ENCODE results near the gene CDT1. TPM values are rescaled to one million over a fixed set of nuclear protein-coding genes. Genes with fewer than 3 reads are reported as not detected.

Gene CDT1
- total RNA-seq, 1 experiment from 2014 or later: 154 TPM

DNA sequence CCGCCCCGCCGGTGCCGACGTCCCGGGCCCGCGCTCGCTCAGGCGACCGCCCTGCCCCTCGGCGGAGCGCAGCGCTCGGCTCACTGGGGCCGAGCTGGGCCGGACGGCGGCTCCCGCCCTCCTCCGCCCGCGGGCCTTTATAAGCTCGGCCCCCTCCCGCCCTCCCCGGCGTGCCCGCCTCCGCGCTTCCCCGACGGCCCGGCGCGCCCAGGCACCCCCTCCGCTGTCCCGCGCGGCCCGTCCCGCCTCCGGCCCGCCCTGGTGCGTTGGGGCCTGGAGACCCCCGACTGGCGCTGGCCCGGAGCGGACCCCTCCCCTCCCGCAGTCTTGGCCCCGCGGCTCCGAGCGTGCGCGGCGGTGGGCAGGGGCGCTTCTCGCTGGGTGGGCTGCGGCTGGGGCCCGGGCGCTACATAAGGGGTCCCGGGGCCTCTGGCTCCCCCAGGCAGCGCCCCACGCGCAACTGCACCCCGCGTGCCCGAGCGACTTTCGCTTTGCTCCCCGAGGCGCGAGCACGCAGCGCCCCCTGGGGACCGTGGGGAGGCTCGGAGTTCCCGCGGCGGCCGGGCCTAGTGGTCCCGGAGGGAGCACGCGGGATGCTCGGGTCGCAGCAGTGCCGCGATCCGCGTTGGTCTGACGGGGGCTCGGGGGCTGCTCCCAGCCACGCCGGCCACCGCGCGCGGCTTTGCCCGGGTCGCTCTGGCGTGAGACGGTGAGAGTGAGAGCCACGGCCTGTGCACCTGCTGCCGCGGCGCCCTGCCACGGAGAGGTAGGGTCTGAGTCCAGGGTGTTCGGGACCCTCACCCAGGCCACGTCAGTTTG, 18.3 kb upstream of the CDT1 start, which contains the start of gene PIEZO1 (continued):
- TF ChIP-seq, protein P1, sequence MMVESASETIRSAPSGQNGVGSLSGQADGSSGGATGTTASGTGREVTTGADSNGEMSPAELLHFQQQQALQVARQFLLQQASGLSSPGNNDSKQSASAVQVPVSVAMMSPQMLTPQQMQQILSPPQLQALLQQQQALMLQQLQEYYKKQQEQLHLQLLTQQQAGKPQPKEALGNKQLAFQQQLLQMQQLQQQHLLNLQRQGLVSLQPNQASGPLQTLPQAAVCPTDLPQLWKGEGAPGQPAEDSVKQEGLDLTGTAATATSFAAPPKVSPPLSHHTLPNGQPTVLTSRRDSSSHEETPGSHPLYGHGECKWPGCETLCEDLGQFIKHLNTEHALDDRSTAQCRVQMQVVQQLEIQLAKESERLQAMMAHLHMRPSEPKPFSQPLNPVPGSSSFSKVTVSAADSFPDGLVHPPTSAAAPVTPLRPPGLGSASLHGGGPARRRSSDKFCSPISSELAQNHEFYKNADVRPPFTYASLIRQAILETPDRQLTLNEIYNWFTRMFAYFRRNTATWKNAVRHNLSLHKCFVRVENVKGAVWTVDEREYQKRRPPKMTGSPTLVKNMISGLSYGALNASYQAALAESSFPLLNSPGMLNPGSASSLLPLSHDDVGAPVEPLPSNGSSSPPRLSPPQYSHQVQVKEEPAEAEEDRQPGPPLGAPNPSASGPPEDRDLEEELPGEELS (CRISPR knock-in tag; IDR thresholded peaks at IDR 0.05): 0 out of 2 replicates have a peak, but pooled peaks have one; percentile 51
- TF ChIP-seq JAZF1 (CRISPR knock-in tag; IDR thresholded peaks at IDR 0.05): no peak
- no peak; the same call in 1 of the 2 replicates for TF ChIP-seq CBFB (CRISPR knock-in tag; IDR thresholded peaks at IDR 0.05; ENCODE audit: low read depth)
- TF ChIP-seq MXD4 (CRISPR knock-in tag; IDR thresholded peaks at IDR 0.05; ENCODE audit: borderline replicate concordance): no peak
- no peak for TF ChIP-seq SOX15 (CRISPR knock-in tag; IDR thresholded peaks at IDR 0.05)
- TF ChIP-seq, protein P2, sequence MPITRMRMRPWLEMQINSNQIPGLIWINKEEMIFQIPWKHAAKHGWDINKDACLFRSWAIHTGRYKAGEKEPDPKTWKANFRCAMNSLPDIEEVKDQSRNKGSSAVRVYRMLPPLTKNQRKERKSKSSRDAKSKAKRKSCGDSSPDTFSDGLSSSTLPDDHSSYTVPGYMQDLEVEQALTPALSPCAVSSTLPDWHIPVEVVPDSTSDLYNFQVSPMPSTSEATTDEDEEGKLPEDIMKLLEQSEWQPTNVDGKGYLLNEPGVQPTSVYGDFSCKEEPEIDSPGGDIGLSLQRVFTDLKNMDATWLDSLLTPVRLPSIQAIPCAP (CRISPR knock-in tag; IDR thresholded peaks at IDR 0.05): 0 out of 2 replicates have a peak, but pooled peaks have one; percentile 40
- TF ChIP-seq ETV6 (CRISPR knock-in tag; IDR thresholded peaks at IDR 0.05): peak; percentile 33; the same call in 1 of the 2 replicates
- TF ChIP-seq, protein P3, sequence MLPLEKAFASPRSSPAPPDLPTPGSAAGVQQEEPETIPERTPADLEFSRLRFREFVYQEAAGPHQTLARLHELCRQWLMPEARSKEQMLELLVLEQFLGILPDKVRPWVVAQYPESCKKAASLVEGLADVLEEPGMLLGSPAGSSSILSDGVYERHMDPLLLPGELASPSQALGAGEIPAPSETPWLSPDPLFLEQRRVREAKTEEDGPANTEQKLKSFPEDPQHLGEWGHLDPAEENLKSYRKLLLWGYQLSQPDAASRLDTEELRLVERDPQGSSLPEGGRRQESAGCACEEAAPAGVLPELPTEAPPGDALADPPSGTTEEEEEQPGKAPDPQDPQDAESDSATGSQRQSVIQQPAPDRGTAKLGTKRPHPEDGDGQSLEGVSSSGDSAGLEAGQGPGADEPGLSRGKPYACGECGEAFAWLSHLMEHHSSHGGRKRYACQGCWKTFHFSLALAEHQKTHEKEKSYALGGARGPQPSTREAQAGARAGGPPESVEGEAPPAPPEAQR (CRISPR knock-in tag; IDR thresholded peaks at IDR 0.05): no peak
- TF ChIP-seq ZNF423 (CRISPR knock-in tag; IDR thresholded peaks at IDR 0.05): peak; percentile 63
- TF ChIP-seq ZNF138 (CRISPR knock-in tag; conservative IDR thresholded peaks at IDR 0.05): no peak
- no peak for TF ChIP-seq EMX1 (CRISPR knock-in tag; IDR thresholded peaks at IDR 0.05)
- TF ChIP-seq, protein P4, sequence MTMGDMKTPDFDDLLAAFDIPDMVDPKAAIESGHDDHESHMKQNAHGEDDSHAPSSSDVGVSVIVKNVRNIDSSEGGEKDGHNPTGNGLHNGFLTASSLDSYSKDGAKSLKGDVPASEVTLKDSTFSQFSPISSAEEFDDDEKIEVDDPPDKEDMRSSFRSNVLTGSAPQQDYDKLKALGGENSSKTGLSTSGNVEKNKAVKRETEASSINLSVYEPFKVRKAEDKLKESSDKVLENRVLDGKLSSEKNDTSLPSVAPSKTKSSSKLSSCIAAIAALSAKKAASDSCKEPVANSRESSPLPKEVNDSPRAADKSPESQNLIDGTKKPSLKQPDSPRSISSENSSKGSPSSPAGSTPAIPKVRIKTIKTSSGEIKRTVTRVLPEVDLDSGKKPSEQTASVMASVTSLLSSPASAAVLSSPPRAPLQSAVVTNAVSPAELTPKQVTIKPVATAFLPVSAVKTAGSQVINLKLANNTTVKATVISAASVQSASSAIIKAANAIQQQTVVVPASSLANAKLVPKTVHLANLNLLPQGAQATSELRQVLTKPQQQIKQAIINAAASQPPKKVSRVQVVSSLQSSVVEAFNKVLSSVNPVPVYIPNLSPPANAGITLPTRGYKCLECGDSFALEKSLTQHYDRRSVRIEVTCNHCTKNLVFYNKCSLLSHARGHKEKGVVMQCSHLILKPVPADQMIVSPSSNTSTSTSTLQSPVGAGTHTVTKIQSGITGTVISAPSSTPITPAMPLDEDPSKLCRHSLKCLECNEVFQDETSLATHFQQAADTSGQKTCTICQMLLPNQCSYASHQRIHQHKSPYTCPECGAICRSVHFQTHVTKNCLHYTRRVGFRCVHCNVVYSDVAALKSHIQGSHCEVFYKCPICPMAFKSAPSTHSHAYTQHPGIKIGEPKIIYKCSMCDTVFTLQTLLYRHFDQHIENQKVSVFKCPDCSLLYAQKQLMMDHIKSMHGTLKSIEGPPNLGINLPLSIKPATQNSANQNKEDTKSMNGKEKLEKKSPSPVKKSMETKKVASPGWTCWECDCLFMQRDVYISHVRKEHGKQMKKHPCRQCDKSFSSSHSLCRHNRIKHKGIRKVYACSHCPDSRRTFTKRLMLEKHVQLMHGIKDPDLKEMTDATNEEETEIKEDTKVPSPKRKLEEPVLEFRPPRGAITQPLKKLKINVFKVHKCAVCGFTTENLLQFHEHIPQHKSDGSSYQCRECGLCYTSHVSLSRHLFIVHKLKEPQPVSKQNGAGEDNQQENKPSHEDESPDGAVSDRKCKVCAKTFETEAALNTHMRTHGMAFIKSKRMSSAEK (CRISPR knock-in tag; IDR thresholded peaks at IDR 0.05; ENCODE audit: borderline replicate concordance): no peak
- TF ChIP-seq, protein P5, sequence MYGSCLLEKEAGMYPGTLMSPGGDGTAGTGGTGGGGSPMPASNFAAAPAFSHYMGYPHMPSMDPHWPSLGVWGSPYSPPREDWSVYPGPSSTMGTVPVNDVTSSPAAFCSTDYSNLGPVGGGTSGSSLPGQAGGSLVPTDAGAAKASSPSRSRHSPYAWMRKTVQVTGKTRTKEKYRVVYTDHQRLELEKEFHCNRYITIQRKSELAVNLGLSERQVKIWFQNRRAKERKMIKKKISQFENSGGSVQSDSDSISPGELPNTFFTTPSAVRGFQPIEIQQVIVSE (CRISPR knock-in tag; IDR thresholded peaks at IDR 0.05; ENCODE audit: borderline replicate concordance): no peak
- no peak for TF ChIP-seq TP53 (CRISPR knock-in tag; IDR thresholded peaks at IDR 0.05)
- TF ChIP-seq GTF2I (CRISPR knock-in tag; conservative IDR thresholded peaks at IDR 0.05): no peak
- TF ChIP-seq, protein P6, sequence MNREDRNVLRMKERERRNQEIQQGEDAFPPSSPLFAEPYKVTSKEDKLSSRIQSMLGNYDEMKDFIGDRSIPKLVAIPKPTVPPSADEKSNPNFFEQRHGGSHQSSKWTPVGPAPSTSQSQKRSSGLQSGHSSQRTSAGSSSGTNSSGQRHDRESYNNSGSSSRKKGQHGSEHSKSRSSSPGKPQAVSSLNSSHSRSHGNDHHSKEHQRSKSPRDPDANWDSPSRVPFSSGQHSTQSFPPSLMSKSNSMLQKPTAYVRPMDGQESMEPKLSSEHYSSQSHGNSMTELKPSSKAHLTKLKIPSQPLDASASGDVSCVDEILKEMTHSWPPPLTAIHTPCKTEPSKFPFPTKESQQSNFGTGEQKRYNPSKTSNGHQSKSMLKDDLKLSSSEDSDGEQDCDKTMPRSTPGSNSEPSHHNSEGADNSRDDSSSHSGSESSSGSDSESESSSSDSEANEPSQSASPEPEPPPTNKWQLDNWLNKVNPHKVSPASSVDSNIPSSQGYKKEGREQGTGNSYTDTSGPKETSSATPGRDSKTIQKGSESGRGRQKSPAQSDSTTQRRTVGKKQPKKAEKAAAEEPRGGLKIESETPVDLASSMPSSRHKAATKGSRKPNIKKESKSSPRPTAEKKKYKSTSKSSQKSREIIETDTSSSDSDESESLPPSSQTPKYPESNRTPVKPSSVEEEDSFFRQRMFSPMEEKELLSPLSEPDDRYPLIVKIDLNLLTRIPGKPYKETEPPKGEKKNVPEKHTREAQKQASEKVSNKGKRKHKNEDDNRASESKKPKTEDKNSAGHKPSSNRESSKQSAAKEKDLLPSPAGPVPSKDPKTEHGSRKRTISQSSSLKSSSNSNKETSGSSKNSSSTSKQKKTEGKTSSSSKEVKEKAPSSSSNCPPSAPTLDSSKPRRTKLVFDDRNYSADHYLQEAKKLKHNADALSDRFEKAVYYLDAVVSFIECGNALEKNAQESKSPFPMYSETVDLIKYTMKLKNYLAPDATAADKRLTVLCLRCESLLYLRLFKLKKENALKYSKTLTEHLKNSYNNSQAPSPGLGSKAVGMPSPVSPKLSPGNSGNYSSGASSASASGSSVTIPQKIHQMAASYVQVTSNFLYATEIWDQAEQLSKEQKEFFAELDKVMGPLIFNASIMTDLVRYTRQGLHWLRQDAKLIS (CRISPR knock-in tag; IDR thresholded peaks at IDR 0.05; ENCODE audit: borderline replicate concordance): no peak
- no peak for TF ChIP-seq ZNF317 (CRISPR knock-in tag; IDR thresholded peaks at IDR 0.05; ENCODE audit: borderline replicate concordance, low read depth)
- TF ChIP-seq, protein P7, sequence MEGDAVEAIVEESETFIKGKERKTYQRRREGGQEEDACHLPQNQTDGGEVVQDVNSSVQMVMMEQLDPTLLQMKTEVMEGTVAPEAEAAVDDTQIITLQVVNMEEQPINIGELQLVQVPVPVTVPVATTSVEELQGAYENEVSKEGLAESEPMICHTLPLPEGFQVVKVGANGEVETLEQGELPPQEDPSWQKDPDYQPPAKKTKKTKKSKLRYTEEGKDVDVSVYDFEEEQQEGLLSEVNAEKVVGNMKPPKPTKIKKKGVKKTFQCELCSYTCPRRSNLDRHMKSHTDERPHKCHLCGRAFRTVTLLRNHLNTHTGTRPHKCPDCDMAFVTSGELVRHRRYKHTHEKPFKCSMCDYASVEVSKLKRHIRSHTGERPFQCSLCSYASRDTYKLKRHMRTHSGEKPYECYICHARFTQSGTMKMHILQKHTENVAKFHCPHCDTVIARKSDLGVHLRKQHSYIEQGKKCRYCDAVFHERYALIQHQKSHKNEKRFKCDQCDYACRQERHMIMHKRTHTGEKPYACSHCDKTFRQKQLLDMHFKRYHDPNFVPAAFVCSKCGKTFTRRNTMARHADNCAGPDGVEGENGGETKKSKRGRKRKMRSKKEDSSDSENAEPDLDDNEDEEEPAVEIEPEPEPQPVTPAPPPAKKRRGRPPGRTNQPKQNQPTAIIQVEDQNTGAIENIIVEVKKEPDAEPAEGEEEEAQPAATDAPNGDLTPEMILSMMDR (IDR thresholded peaks at IDR 0.05): no peak
- TF ChIP-seq, protein P8, sequence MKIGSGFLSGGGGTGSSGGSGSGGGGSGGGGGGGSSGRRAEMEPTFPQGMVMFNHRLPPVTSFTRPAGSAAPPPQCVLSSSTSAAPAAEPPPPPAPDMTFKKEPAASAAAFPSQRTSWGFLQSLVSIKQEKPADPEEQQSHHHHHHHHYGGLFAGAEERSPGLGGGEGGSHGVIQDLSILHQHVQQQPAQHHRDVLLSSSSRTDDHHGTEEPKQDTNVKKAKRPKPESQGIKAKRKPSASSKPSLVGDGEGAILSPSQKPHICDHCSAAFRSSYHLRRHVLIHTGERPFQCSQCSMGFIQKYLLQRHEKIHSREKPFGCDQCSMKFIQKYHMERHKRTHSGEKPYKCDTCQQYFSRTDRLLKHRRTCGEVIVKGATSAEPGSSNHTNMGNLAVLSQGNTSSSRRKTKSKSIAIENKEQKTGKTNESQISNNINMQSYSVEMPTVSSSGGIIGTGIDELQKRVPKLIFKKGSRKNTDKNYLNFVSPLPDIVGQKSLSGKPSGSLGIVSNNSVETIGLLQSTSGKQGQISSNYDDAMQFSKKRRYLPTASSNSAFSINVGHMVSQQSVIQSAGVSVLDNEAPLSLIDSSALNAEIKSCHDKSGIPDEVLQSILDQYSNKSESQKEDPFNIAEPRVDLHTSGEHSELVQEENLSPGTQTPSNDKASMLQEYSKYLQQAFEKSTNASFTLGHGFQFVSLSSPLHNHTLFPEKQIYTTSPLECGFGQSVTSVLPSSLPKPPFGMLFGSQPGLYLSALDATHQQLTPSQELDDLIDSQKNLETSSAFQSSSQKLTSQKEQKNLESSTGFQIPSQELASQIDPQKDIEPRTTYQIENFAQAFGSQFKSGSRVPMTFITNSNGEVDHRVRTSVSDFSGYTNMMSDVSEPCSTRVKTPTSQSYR (CRISPR knock-in tag; IDR thresholded peaks at IDR 0.05): no peak
- no peak for TF ChIP-seq CREM (CRISPR knock-in tag; IDR thresholded peaks at IDR 0.05)

Measured in WTC11 (cell line).